HTERT RPE-1 (cell line): ENCODE results near the gene CAMK2B.

ENCODE experiments used
- in situ Hi-C: fragments of 300-500 bp; cut with MboI; formaldehyde crosslinking; loops from 4 replicates; pipeline ENCODE4 v1.14.3; 2020; ENCODE audit warnings: low sequenced_read_pairs

Gene CAMK2B

GRCh38 chr7:44275957-44276570 is 49.3 kb downstream of the CAMK2B start:
- in situ Hi-C loops, result no loop called here

GRCh38 chr7:44275146-44275545 is 50.2 kb downstream of the CAMK2B start:
- in situ Hi-C loops, result no loop called here

GRCh38 chr7:44274623-44274975 is 50.8 kb downstream of the CAMK2B start:
- in situ Hi-C loops, result no loop called here

GRCh38 chr7:44273681-44274622 is 51.4 kb downstream of the CAMK2B start:
- in situ Hi-C loops, result no loop called here

GRCh38 chr7:44272981-44273380 is 52.4 kb downstream of the CAMK2B start:
- in situ Hi-C loops, result no loop called here

GRCh38 chr7:44272456-44272855 is 52.9 kb downstream of the CAMK2B start:
- in situ Hi-C loops, result no loop called here

GRCh38 chr7:44269943-44270493 is 55.4 kb downstream of the CAMK2B start:
- in situ Hi-C loops, result no loop called here

- in situ Hi-C loops, result no loop called here
Observed at GRCh38 chr7:44269417-44269816, 56.0 kb downstream of the CAMK2B start.

- in situ Hi-C loops, result no loop called here
Observed at GRCh38 chr7:44268671-44269070, 56.7 kb downstream of the CAMK2B start.

- in situ Hi-C loops, result no loop called here
Observed at GRCh38 chr7:44267719-44268421, 57.5 kb downstream of the CAMK2B start.

- in situ Hi-C loops, result no loop called here
Observed at GRCh38 chr7:44267178-44267577, 58.2 kb downstream of the CAMK2B start.

GRCh38 chr7:44266526-44266925 is 58.9 kb downstream of the CAMK2B start:
- in situ Hi-C loops, result no loop called here

- in situ Hi-C loops, result no loop called here
Observed at GRCh38 chr7:44265728-44266127, 59.7 kb downstream of the CAMK2B start.

GRCh38 chr7:44264221-44264931 is 61.0 kb downstream of the CAMK2B start:
- in situ Hi-C loops, result no loop called here

- in situ Hi-C loops, result no loop called here
Observed at GRCh38 chr7:44263326-44264082, 61.9 kb downstream of the CAMK2B start.

- in situ Hi-C loops, result no loop called here
Observed at GRCh38 chr7:44262031-44262430, 63.4 kb downstream of the CAMK2B start.

- in situ Hi-C loops, result no loop called here
Observed at GRCh38 chr7:44261240-44261639, 64.2 kb downstream of the CAMK2B start.

GRCh38 chr7:44259547-44260457 is 65.6 kb downstream of the CAMK2B start:
- in situ Hi-C loops, result no loop called here
